ENCODE measurements around the gene FLT3. TPM values are rescaled to one million over a fixed set of nuclear protein-coding genes. Genes with fewer than 3 reads are reported as not detected.
A peak's percentile ranks its signal among the peaks of the same experiment; 100 is the strongest.

The FLT3 gene
- total and polyA plus RNA-seq, 2 donors (not counting 1 experiment from before 2014, with no cell fraction given) = 0.13 to 0.42 TPM

GRCh38 chr13:27967736-27968315 lies 132.6 kb downstream of the FLT3 start:
- H3K9ac ChIP-seq (ENCODE audit: low read length) = peak overlapping the region; percentile 44
- POLR2A ChIA-PET = no interaction called here
- H3K79me2 ChIP-seq (ENCODE audit: control insufficient read depth, insufficient read depth, low read length) = no peaks in the 10 kb centered on the region
- no peak overlapping the region for H2AFZ ChIP-seq (ENCODE audit: insufficient read depth, low read depth, low read length, poor library complexity, severe bottlenecking)
- peaks cover 0 to 91% (median 68%) of the 10 kb centered on the region in 4 experiments for H3K27me3 ChIP-seq (replicated peaks in 1 of 4; ENCODE audit: control extremely low read depth in 1 of 4, control insufficient read depth in 3 of 4, insufficient read depth in 4 of 4, low read length in 3 of 4)
- H3K27ac Mint-ChIP-seq = peak overlapping the region; percentile 50
- H3K4me3 ChIP-seq (ENCODE audit: control extremely low read depth in 1 of 5, extremely low read depth in 1 of 5, insufficient read depth in 1 of 5, low read depth in 2 of 5, low read length in 4 of 5) = peak overlapping the region in 3 of 5 experiments; percentile 25 to 41 (median 27)
- 14% methylated on average over 29 of the region's 33 CpGs for WGBS (ENCODE audit: insufficient coverage)
- intact Hi-C loops (cut with micrococcal nuclease) = loop anchor here (5.0 kb wide), 1 partner anchor 46 kb away; no protein-coding TSS in a partner anchor
- H3K36me3 ChIP-seq (replicated peaks in 1 of 2; ENCODE audit: control extremely low read depth in 1 of 2, control insufficient read depth in 1 of 2, extremely low read depth in 1 of 2, insufficient read depth in 2 of 2, low read length in 1 of 2) = no peaks in the 10 kb centered on the region
- TF ChIP-seq CTCF (IDR thresholded peaks at IDR 0.05) (no peak), EZH2 (IDR thresholded peaks at IDR 0.05; ENCODE audit: borderline replicate concordance, insufficient read depth, low read depth, low read length, poor library complexity, severe bottlenecking) (no peak)
- H3K4me1 ChIP-seq (ENCODE audit: control insufficient read depth in 2 of 2, insufficient read depth in 2 of 2, low read length in 2 of 2) = peaks cover 43 to 56% of the 10 kb centered on the region in 2 donors
- peaks cover 34% of the 10 kb centered on the region for H3K4me1 Mint-ChIP-seq
- DNase-seq (no peak), ATAC-seq (ENCODE audit: low read depth) (no peak)
- peak overlapping the region; percentile 82 for H3K4me3 Mint-ChIP-seq
- H3K9me3 Mint-ChIP-seq (ENCODE audit: insufficient read depth) = no peaks in the 10 kb centered on the region
- no peaks in the 10 kb centered on the region for H4K20me1 ChIP-seq (ENCODE audit: control insufficient read depth, insufficient read depth, low read length, poor library complexity, severe bottlenecking)
- no peak overlapping the region for H3K27ac ChIP-seq (ENCODE audit: low read length in 2 of 2)
- H3K4me2 ChIP-seq (replicated peaks; ENCODE audit: low read depth, low read length, poor library complexity, severe bottlenecking) = peak overlapping the region; percentile 78
- peaks cover 0 to 58% (median 0%) of the 10 kb centered on the region in 3 donors for H3K9me3 ChIP-seq (ENCODE audit: control extremely low read depth in 1 of 3, control insufficient read depth in 2 of 3, insufficient read depth in 1 of 3, low read length in 2 of 3)
- peaks cover 76% of the 10 kb centered on the region for H3K27me3 Mint-ChIP-seq
- CTCF ChIA-PET = interaction anchor here (0.6 to 3.4 kb wide), 4 partner anchors 12 to 141 kb away, joined by 3 to 15 read pairs (median 6); no protein-coding TSS in a partner anchor

GRCh38 chr13:27967203-27967735 lies 133.1 kb downstream of the FLT3 start:
- POLR2A ChIA-PET = no interaction called here
- no peak overlapping the region for H3K27ac ChIP-seq (ENCODE audit: low read length in 2 of 2)
- Mint-ChIP-seq H3K27me3 (peaks cover 77% of the 10 kb centered on the region), H3K4me3 (peak overlapping the region; percentile 82), H3K4me1 (peaks cover 34% of the 10 kb centered on the region), H3K27ac (peak overlapping the region; percentile 73), H3K9me3 (ENCODE audit: insufficient read depth) (no peaks in the 10 kb centered on the region)
- no peaks in the 10 kb centered on the region for H3K36me3 ChIP-seq (replicated peaks in 1 of 2; ENCODE audit: control extremely low read depth in 1 of 2, control insufficient read depth in 1 of 2, extremely low read depth in 1 of 2, insufficient read depth in 2 of 2, low read length in 1 of 2)
- H3K4me3 ChIP-seq (ENCODE audit: control extremely low read depth in 1 of 5, extremely low read depth in 1 of 5, insufficient read depth in 1 of 5, low read depth in 2 of 5, low read length in 4 of 5) = peak overlapping the region in 2 of 5 experiments; percentile 11 to 27
- no peaks in the 10 kb centered on the region for H4K20me1 ChIP-seq (ENCODE audit: control insufficient read depth, insufficient read depth, low read length, poor library complexity, severe bottlenecking)
- no peak for TF ChIP-seq CTCF (IDR thresholded peaks at IDR 0.05)
- peaks cover 0 to 58% (median 0%) of the 10 kb centered on the region in 3 donors for H3K9me3 ChIP-seq (ENCODE audit: control extremely low read depth in 1 of 3, control insufficient read depth in 2 of 3, insufficient read depth in 1 of 3, low read length in 2 of 3)
- no peak overlapping the region for H2AFZ ChIP-seq (ENCODE audit: insufficient read depth, low read depth, low read length, poor library complexity, severe bottlenecking)
- ATAC-seq (ENCODE audit: low read depth) (peak; percentile 34), DNase-seq (peak; percentile 67)
- H3K4me2 ChIP-seq (replicated peaks; ENCODE audit: low read depth, low read length, poor library complexity, severe bottlenecking) = peak overlapping the region; percentile 78
- H3K9ac ChIP-seq (ENCODE audit: low read length) = no peak overlapping the region
- CTCF ChIA-PET = interaction anchor here (0.6 to 3.4 kb wide), 4 partner anchors 13 to 140 kb away, joined by 3 to 15 read pairs (median 6); no protein-coding TSS in a partner anchor
- WGBS (ENCODE audit: insufficient coverage) = 7% methylated on average over 16 of the region's 18 CpGs
- H3K79me2 ChIP-seq (ENCODE audit: control insufficient read depth, insufficient read depth, low read length) = no peaks in the 10 kb centered on the region
- intact Hi-C loops (cut with micrococcal nuclease) = loop anchor here (5.0 kb wide), 1 partner anchor 45 kb away; no protein-coding TSS in a partner anchor
- H3K4me1 ChIP-seq (ENCODE audit: control insufficient read depth in 2 of 2, insufficient read depth in 2 of 2, low read length in 2 of 2) = peaks cover 43 to 56% of the 10 kb centered on the region in 2 donors
- H3K27me3 ChIP-seq (replicated peaks in 1 of 4; ENCODE audit: control extremely low read depth in 1 of 4, control insufficient read depth in 3 of 4, insufficient read depth in 4 of 4, low read length in 3 of 4) = peaks cover 0 to 93% (median 68%) of the 10 kb centered on the region in 4 experiments
